IMR-90 (cell line): ENCODE data around the gene CGREF1. TPM values are rescaled to one million over a fixed set of nuclear protein-coding genes. Genes with fewer than 3 reads are reported as not detected.

ENCODE experiments used
- ATAC-seq: fragments of 200-7000 bp; cut with Tn5 transposase; 2 replicates; pipeline ENCODE4 v1.9.1; 2020; ENCODE audit warnings: low read depth, mild to moderate bottlenecking, moderate library complexity
- BruUV-seq: library from RNA; stranded (reverse); fragments of 400-500 nt; replicated peaks from 2 replicates; lab custom pipeline; 2021; lab: Mats Ljungman, UMichigan
- CTCF ChIA-PET: fragments of 300-600 bp; formaldehyde crosslinking; extraction: SDS; loops from one replicate; lab custom pipeline; 2021; ENCODE audit warnings: antibody characterized with exemption; lab: Yijun Ruan, JAX
- POLR2A ChIA-PET: fragments of 300-600 bp; sonication (Branson Sonifier 250); formaldehyde crosslinking; loops from one replicate; lab custom pipeline; 2022; ENCODE audit warnings: antibody characterized with exemption; ENCODE audit not compliant: unreplicated experiment; lab: Charles Lee
- DNase-seq: peaks from one replicate; pipeline ENCODE4 v3.0.0; 2013
- H2AFZ ChIP-seq: replicated peaks from 2 replicates; pipeline ENCODE3; 2013; ENCODE audit warnings: low read length, mild to moderate bottlenecking; ENCODE audit not compliant: poor library complexity
- H2AK5ac ChIP-seq: 2 replicates; pipeline ENCODE4 v1.6.1; 2013; ENCODE audit warnings: low read depth, low read length, inconsistent platforms
- H2AK9ac ChIP-seq: replicated peaks from 2 replicates; pipeline ENCODE3; 2013; ENCODE audit warnings: mild to moderate bottlenecking, low read depth, low read length, moderate library complexity; ENCODE audit not compliant: poor library complexity
- H2BK120ac ChIP-seq: 2 replicates; pipeline ENCODE4 v1.6.1; 2013; ENCODE audit warnings: low read depth, low read length, inconsistent platforms
- H2BK15ac ChIP-seq: 3 replicates; pipeline ENCODE4 v1.6.1; 2013; ENCODE audit warnings: low read depth, low read length, inconsistent platforms
- H2BK20ac ChIP-seq: 2 replicates; pipeline ENCODE4 v1.6.1; 2013; ENCODE audit warnings: low read depth, mild to moderate bottlenecking, inconsistent platforms, low read length, moderate library complexity
- H2BK5ac ChIP-seq: 2 replicates; pipeline ENCODE4 v1.6.1; 2013; ENCODE audit warnings: mild to moderate bottlenecking, low read depth, low read length, inconsistent platforms; ENCODE audit not compliant: poor library complexity, severe bottlenecking
- H3K14ac ChIP-seq: replicated peaks from 2 replicates; pipeline ENCODE4 v1.6.1; 2013; ENCODE audit warnings: low read depth, low read length, inconsistent platforms
- H3K18ac ChIP-seq: 2 replicates; pipeline ENCODE4 v1.6.1; 2013; ENCODE audit warnings: low read depth, low read length, control low read depth
- H3K23ac ChIP-seq: 2 replicates; pipeline ENCODE4 v1.6.1; 2013; ENCODE audit warnings: low read depth, low read length, inconsistent platforms
- H3K27ac ChIP-seq: 2 replicates; pipeline ENCODE4 v1.5.1; 2013; ENCODE audit warnings: mild to moderate bottlenecking, control low read depth, low read length; ENCODE audit not compliant: insufficient read depth
- H3K27me3 ChIP-seq: 2 replicates; pipeline ENCODE4 v1.6.1; 2013; ENCODE audit warnings: low read length; ENCODE audit not compliant: control insufficient read depth, insufficient read depth
- H3K36me3 ChIP-seq: 2 replicates; pipeline ENCODE4 v1.6.1; 2013; ENCODE audit warnings: low read length, mixed read lengths; ENCODE audit not compliant: control insufficient read depth, insufficient read depth
- H3K4ac ChIP-seq: 2 replicates; pipeline ENCODE4 v1.6.1; 2013; ENCODE audit warnings: low read depth, low read length, inconsistent platforms
- H3K4me1 ChIP-seq: 2 replicates; pipeline ENCODE4 v1.6.1; 2013; ENCODE audit warnings: low read length, mixed read lengths; ENCODE audit not compliant: control insufficient read depth, insufficient read depth
- H3K4me2 ChIP-seq: 2 replicates; pipeline ENCODE4 v1.6.1; 2013; ENCODE audit warnings: low read depth, mild to moderate bottlenecking, control low read depth, low read length, moderate library complexity
- H3K4me3 ChIP-seq: 2 replicates; pipeline ENCODE4 v1.5.1; 2013; ENCODE audit warnings: low read depth, mild to moderate bottlenecking, control low read depth, low read length, moderate library complexity; ENCODE audit not compliant: insufficient read depth
- H3K56ac ChIP-seq: 2 replicates; pipeline ENCODE4 v1.6.1; 2013; ENCODE audit warnings: low read length, inconsistent platforms; ENCODE audit not compliant: insufficient read depth; ENCODE audit errors: extremely low read depth
- H3K79me1 ChIP-seq, 2 experiments: 2 replicates each; pipeline ENCODE4 v1.6.1; 2013; ENCODE audit warnings: low read length in 2 of 2, inconsistent platforms in 1 of 2, low read depth in 1 of 2
- H3K9ac ChIP-seq: 2 replicates; pipeline ENCODE4 v1.6.1; 2013; ENCODE audit warnings: low read depth, low read length, control low read depth
- H3K9me1 ChIP-seq: 2 replicates; pipeline ENCODE4 v1.6.1; 2013; ENCODE audit warnings: low read length, inconsistent platforms; ENCODE audit not compliant: insufficient read depth
- H3K9me3 ChIP-seq: 2 replicates; pipeline ENCODE4 v1.6.1; 2013; ENCODE audit warnings: low read length; ENCODE audit not compliant: control insufficient read depth, insufficient read depth
- H4K20me1 ChIP-seq: 2 replicates; pipeline ENCODE4 v1.6.1; 2013; ENCODE audit warnings: low read length, inconsistent platforms; ENCODE audit not compliant: insufficient read depth
- H4K5ac ChIP-seq: 2 replicates; pipeline ENCODE4 v1.6.1; 2013; ENCODE audit warnings: mild to moderate bottlenecking, low read depth, low read length, control low read depth
- H4K8ac ChIP-seq, 2 experiments: 2 replicates each; pipeline ENCODE4 v1.6.1; 2013; ENCODE audit warnings: low read depth in 2 of 2, low read length in 2 of 2, control low read depth in 1 of 2, inconsistent platforms in 1 of 2
- H4K91ac ChIP-seq: 2 replicates; pipeline ENCODE4 v1.6.1; 2013; ENCODE audit warnings: low read depth, low read length, inconsistent platforms; ENCODE audit not compliant: insufficient read depth
- CEBPB ChIP-seq: IDR thresholded peaks from 2 replicates; pipeline ENCODE4 v1.6.1; 2012; ENCODE audit warnings: low read depth, low read length, improper control_type of control experiment
- CHD1 ChIP-seq: IDR thresholded peaks from 2 replicates; pipeline ENCODE4 v1.6.1; 2012; ENCODE audit warnings: low read depth, low read length, improper control_type of control experiment
- FOS ChIP-seq: fragments of 150-350 bp; IDR thresholded peaks from 2 replicates; pipeline ENCODE4 v1.6.1; 2016; ENCODE audit warnings: low read depth, low read length
- MAFK ChIP-seq: IDR thresholded peaks from 2 replicates; pipeline ENCODE4 v1.6.1; 2012; ENCODE audit warnings: low read depth, low read length, improper control_type of control experiment
- MAZ ChIP-seq: IDR thresholded peaks from 2 replicates; pipeline ENCODE4 v1.6.1; 2012; ENCODE audit warnings: low read depth, mild to moderate bottlenecking, low read length, improper control_type of control experiment, moderate library complexity, borderline replicate concordance
- MXI1 ChIP-seq: IDR thresholded peaks from 2 replicates; pipeline ENCODE4 v1.6.1; 2012; ENCODE audit warnings: low read depth, mild to moderate bottlenecking, low read length, moderate library complexity, borderline replicate concordance
- NFE2L2 ChIP-seq: fragments of 150-350 bp; IDR thresholded peaks from 2 replicates; pipeline ENCODE4 v1.6.1; 2016; ENCODE audit warnings: low read depth, mild to moderate bottlenecking, low read length
- POLR2A ChIP-seq: IDR thresholded peaks from 2 replicates; pipeline ENCODE4 v1.6.1; 2012; ENCODE audit warnings: mild to moderate bottlenecking, low read depth, low read length
- RAD21 ChIP-seq: IDR thresholded peaks from 2 replicates; pipeline ENCODE4 v1.6.1; 2012; ENCODE audit warnings: low read length, improper control_type of control experiment
- RCOR1 ChIP-seq: IDR thresholded peaks from 2 replicates; pipeline ENCODE4 v1.6.1; 2012; ENCODE audit warnings: mild to moderate bottlenecking, low read length, improper control_type of control experiment; ENCODE audit not compliant: insufficient replicate concordance
- RFX5 ChIP-seq: IDR thresholded peaks from 2 replicates; pipeline ENCODE4 v1.8.0; 2012; ENCODE audit warnings: low read depth, mild to moderate bottlenecking, low read length, moderate library complexity
- SMC3 ChIP-seq: fragments of 150-350 bp; IDR thresholded peaks from 2 replicates; pipeline ENCODE4 v1.6.1; 2016; ENCODE audit warnings: low read depth, mild to moderate bottlenecking, antibody characterized with exemption, low read length, moderate library complexity
- WGBS, 2 experiments: methylation state at CpG; one replicate each; pipeline versions ENCODE4 v1.1.5 to v1.1.7; 2013; ENCODE audit warnings: missing lambda C conversion rate in 2 of 2; ENCODE audit not compliant: insufficient read length in 1 of 2; ENCODE audit errors: extremely low coverage in 2 of 2; 5-methylcytosine and 5-hydroxymethylcytosine counted together
- dilution Hi-C: fragments of 300-500 bp; cut with HindIII; formaldehyde crosslinking; loops from one replicate; pipeline ENCODE4 v1.14.3; 2018; ENCODE audit warnings: low sequenced_read_pairs; ENCODE audit not compliant: unreplicated experiment
- in situ Hi-C: fragments of 300-500 bp; cut with MboI; formaldehyde crosslinking; loops from 3 replicates; pipeline ENCODE4 v1.14.3; 2019; ENCODE audit warnings: low sequenced_read_pairs, inconsistent platforms, mixed read lengths
- intact Hi-C: fragments of 100-400 bp; cut with micrococcal nuclease; formaldehyde crosslinking; loops from 2 replicates; pipeline ENCODE4 v1.10.0; 2022
- polyA plus RNA-seq, 3 experiments: library from polyadenylated mRNA; depleted of rRNA; stranded (reverse); fragments of >200 nt; gene quantifications; 2 replicates each; pipeline ENCODE4 v1.2.3, GENCODE V29; 2012; ENCODE audit warnings: low replicate concordance in 1 of 3
- total RNA-seq: library from RNA; depleted of rRNA; stranded (reverse); fragments of >200 nt; gene quantifications from 2 replicates; pipeline ENCODE4 v1.2.3, GENCODE V29; 2012
- TF ChIP-seq, protein P1 (sequence below): conservative IDR thresholded peaks from 2 replicates; pipeline ENCODE4 v1.5.1; 2012; ENCODE audit warnings: mild to moderate bottlenecking, low read depth, low read length, improper control_type of control experiment
- TF ChIP-seq, protein P2 (sequence below): fragments of 150-350 bp; IDR thresholded peaks from 2 replicates; pipeline ENCODE4 v1.6.1; 2017; ENCODE audit warnings: mild to moderate bottlenecking, antibody characterized with exemption, low read length, low read depth

CGREF1 gene
- total and polyA plus RNA-seq, 2 of the 4 experiments (the other 2 are of a cell fraction): 0.54 to 1.3 TPM

DNA sequence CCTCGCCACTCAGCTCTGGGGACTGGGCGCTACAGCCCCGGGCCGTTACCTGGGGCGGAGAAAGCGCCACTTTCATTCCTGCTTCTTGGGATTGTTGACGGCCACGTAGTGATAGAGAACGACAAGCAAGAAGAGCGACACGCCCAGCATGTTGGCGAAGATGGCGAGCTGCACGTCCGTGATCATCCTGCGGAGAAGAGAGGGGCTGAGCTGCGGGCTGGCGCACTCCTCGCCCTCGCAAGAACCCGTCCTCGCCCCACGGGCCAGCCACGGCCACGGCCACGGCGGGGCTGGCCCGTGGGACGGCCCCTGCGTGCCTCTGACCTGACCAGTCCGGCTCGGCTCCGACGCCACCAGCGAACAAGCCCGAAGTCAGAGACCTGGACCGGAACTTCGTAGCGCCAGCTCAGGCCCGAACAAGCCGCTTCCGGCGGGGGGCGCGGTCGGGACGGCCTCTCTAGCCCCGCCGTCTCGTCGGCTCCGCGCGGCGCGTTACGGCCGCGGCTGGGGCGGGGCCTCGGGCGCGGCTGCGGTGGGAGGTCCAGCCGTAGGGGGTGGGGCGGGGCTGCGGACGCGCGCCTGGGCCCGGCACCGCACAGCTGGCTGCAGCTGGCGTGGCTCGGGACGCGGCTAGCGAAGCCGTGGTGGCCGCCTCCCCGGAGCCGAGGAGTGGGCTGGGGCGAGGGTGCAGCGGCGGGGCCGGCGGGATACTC is 47.5 kb downstream of the CGREF1 start, which contains the start of gene OST4:
Gene OST4 (minus strand): TSS at position 378 of the 713 bp plus-strand sequence.
- Histone ChIP-seq H3K56ac (peak within 1 kb of the TSS; percentile 94), H3K27me3 (no peaks in the 10 kb centered on the region), H3K9me3 (no peaks in the 10 kb centered on the region), H3K4ac (peak within 1 kb of the TSS; percentile 99), H2BK5ac (peak within 1 kb of the TSS; percentile 94), H2BK120ac (peak within 1 kb of the TSS; percentile 97), H4K91ac (peak within 1 kb of the TSS; percentile 93), H2AFZ (peak within 1 kb of the TSS; percentile 83), H3K9me1 (peaks cover 27% of the 10 kb centered on the region), H4K20me1 (peaks cover 20% of the 10 kb centered on the region), H2AK9ac (peak within 1 kb of the TSS; percentile 99), H3K27ac (peak within 1 kb of the TSS; percentile 97), H3K79me1 (peaks cover 33 to 47% of the 10 kb centered on the region in 2 experiments), H3K4me3 (peak within 1 kb of the TSS; percentile 86), H3K14ac (peak within 1 kb of the TSS; percentile 100), H2BK15ac (peak within 1 kb of the TSS; percentile 21; the same call in 2 of the 3 replicates), H2BK20ac (peak within 1 kb of the TSS; percentile 81), H3K18ac (peak within 1 kb of the TSS; percentile 99), H3K4me2 (peak within 1 kb of the TSS; percentile 99), H4K5ac (peak within 1 kb of the TSS; percentile 98), H2AK5ac (peak within 1 kb of the TSS; percentile 99), H3K9ac (peak within 1 kb of the TSS; percentile 99), H3K4me1 (peaks cover 34% of the 10 kb centered on the region), H3K23ac (peak within 1 kb of the TSS; percentile 100), H3K36me3 (peaks cover 26% of the 10 kb centered on the region), H4K8ac (peak within 1 kb of the TSS; percentile 96 to 99)
- POLR2A ChIA-PET: interaction anchor here (0.8 kb wide), 1 partner anchor 10 kb away, joined by 3 read pairs; no protein-coding TSS in a partner anchor
- CTCF ChIA-PET: no interaction called here
- in situ Hi-C loops: no loop called here
- DNase-seq (peak; percentile 92), ATAC-seq (peak; percentile 92)
- dilution Hi-C loops: no loop called here
- TF ChIP-seq MAFK: no peak
- 0 out of 2 replicates have a peak, but pooled peaks have one; percentile 20 for TF ChIP-seq SMC3
- no peak for TF ChIP-seq RAD21
- no peak for TF ChIP-seq RFX5
- 0 out of 2 replicates have a peak, but pooled peaks have one; percentile 29 for TF ChIP-seq CHD1
- TF ChIP-seq MXI1: 0 out of 2 replicates have a peak, but pooled peaks have one; percentile 57
- TF ChIP-seq POLR2A: peak; percentile 92
- TF ChIP-seq MAZ: peak; percentile 49; the same call in 1 of the 2 replicates
- TF ChIP-seq, protein P1, sequence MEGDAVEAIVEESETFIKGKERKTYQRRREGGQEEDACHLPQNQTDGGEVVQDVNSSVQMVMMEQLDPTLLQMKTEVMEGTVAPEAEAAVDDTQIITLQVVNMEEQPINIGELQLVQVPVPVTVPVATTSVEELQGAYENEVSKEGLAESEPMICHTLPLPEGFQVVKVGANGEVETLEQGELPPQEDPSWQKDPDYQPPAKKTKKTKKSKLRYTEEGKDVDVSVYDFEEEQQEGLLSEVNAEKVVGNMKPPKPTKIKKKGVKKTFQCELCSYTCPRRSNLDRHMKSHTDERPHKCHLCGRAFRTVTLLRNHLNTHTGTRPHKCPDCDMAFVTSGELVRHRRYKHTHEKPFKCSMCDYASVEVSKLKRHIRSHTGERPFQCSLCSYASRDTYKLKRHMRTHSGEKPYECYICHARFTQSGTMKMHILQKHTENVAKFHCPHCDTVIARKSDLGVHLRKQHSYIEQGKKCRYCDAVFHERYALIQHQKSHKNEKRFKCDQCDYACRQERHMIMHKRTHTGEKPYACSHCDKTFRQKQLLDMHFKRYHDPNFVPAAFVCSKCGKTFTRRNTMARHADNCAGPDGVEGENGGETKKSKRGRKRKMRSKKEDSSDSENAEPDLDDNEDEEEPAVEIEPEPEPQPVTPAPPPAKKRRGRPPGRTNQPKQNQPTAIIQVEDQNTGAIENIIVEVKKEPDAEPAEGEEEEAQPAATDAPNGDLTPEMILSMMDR: no peak
- no peak for TF ChIP-seq RCOR1
- no peak for TF ChIP-seq FOS
- TF ChIP-seq, protein P2, sequence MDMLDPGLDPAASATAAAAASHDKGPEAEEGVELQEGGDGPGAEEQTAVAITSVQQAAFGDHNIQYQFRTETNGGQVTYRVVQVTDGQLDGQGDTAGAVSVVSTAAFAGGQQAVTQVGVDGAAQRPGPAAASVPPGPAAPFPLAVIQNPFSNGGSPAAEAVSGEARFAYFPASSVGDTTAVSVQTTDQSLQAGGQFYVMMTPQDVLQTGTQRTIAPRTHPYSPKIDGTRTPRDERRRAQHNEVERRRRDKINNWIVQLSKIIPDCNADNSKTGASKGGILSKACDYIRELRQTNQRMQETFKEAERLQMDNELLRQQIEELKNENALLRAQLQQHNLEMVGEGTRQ: no peak
- no peak for TF ChIP-seq NFE2L2
- no peak for TF ChIP-seq CEBPB
- 0% methylated on average over 46 of the region's 86 CpGs; no CpG with 5 or more reads in 1 of the 2 experiments for WGBS, 2 experiments
- intact Hi-C loops: loop anchor here (2.0 to 5.0 kb wide), 2 partner anchors 21 to 109 kb away; partner anchors contain the start of gene AGBL5
- no TSS peak for BruUV-seq
